ENCODE results near the gene PDE11A.

GRCh38 chr2:177784745-177785067 lies 287.9 kb downstream of the PDE11A start:
- no peak for TF ChIP-seq POLR2A (IDR thresholded peaks at IDR 0.05)
- no peak for TF ChIP-seq CTCF (IDR thresholded peaks at IDR 0.05)

Measured in tibial nerve (tissue), 3 donors.